Measurements from ENCODE around the gene ARHGAP22.

The ARHGAP22 gene

GRCh38 chr10:48476279-48476982, 128.4 kb downstream of the ARHGAP22 start:
- no peak for DNase-seq

GRCh38 chr10:48475943-48476278, 129.0 kb downstream of the ARHGAP22 start:
- intact Hi-C loops (cut with DNase I; ENCODE audit: low total_unique reads) = no loop called here
- Histone ChIP-seq H3K9me3 (no peaks in the 10 kb centered on the region), H3K27me3 (no peaks in the 10 kb centered on the region), H3K27ac (no peak overlapping the region), H3K4me1 (no peaks in the 10 kb centered on the region), H3K4me3 (no peak overlapping the region), H3K36me3 (no peaks in the 10 kb centered on the region)
- no peak for DNase-seq
- TF ChIP-seq CTCF (IDR thresholded peaks at IDR 0.05) = no peak

More at GRCh38 chr10:48476279-48476982, 128.4 kb downstream of the ARHGAP22 start:
- Histone ChIP-seq H3K36me3 (no peaks in the 10 kb centered on the region), H3K27me3 (no peaks in the 10 kb centered on the region), H3K27ac (no peak overlapping the region), H3K4me1 (no peaks in the 10 kb centered on the region), H3K9me3 (no peaks in the 10 kb centered on the region), H3K4me3 (no peak overlapping the region)
- no peak for TF ChIP-seq CTCF (IDR thresholded peaks at IDR 0.05)
- intact Hi-C loops (cut with DNase I; ENCODE audit: low total_unique reads) = no loop called here

- H3K4me3 ChIP-seq = no peak overlapping the region
- H3K36me3 ChIP-seq = no peaks in the 10 kb centered on the region
- intact Hi-C loops (cut with DNase I; ENCODE audit: low total_unique reads) = no loop called here
- TF ChIP-seq CTCF (IDR thresholded peaks at IDR 0.05) = no peak
- no peaks in the 10 kb centered on the region for H3K9me3 ChIP-seq
- H3K4me1 ChIP-seq = no peaks in the 10 kb centered on the region
- no peaks in the 10 kb centered on the region for H3K27me3 ChIP-seq
- H3K27ac ChIP-seq = no peak overlapping the region
- no peak for DNase-seq
Observed at GRCh38 chr10:48474765-48475365, 130.0 kb downstream of the ARHGAP22 start.

- no peaks in the 10 kb centered on the region for H3K36me3 ChIP-seq
- no peak for DNase-seq
- no peak overlapping the region for H3K4me3 ChIP-seq
- no peaks in the 10 kb centered on the region for H3K4me1 ChIP-seq
- peaks cover 0 to 3% of the 10 kb centered on the region in 2 donors for H3K27me3 ChIP-seq
- no peak overlapping the region for H3K27ac ChIP-seq
- no peak for TF ChIP-seq CTCF (IDR thresholded peaks at IDR 0.05)
- no peaks in the 10 kb centered on the region for H3K9me3 ChIP-seq
- intact Hi-C loops (cut with DNase I; ENCODE audit: low total_unique reads) = no loop called here
Observed at GRCh38 chr10:48473704-48474103, 131.2 kb downstream of the ARHGAP22 start.

- H3K9me3 ChIP-seq = no peaks in the 10 kb centered on the region
- TF ChIP-seq CTCF (IDR thresholded peaks at IDR 0.05) = no peak
Observed at GRCh38 chr10:48472501-48473069, 132.3 kb downstream of the ARHGAP22 start.

More at GRCh38 chr10:48472501-48473069, 132.3 kb downstream of the ARHGAP22 start:
- no peak for DNase-seq
- Histone ChIP-seq H3K36me3 (no peaks in the 10 kb centered on the region), H3K27ac (no peak overlapping the region), H3K27me3 (peaks cover 0 to 3% of the 10 kb centered on the region in 2 donors), H3K4me1 (no peaks in the 10 kb centered on the region), H3K4me3 (no peak overlapping the region)
- intact Hi-C loops (cut with DNase I; ENCODE audit: low total_unique reads) = no loop called here
